Endothelial cell of umbilical vein (primary cell): Measurements from ENCODE around the gene LMNA. TPM values are rescaled to one million over a fixed set of nuclear protein-coding genes. Genes with fewer than 3 reads are reported as not detected.

Experiments
- BruUV-seq: library from RNA; stranded (reverse); fragments of 400-500 nt; replicated peaks from 2 replicates; lab custom pipeline; 2021; lab: Mats Ljungman, UMichigan
- CTCF ChIA-PET: fragments of 300-600, 350-600 bp; sonication (Branson Sonifier 250); formaldehyde crosslinking; loops from one replicate; lab custom pipeline; 2021; ENCODE audit warnings: antibody characterized with exemption, inconsistent platforms; lab: Charles Lee
- POLR2A ChIA-PET: fragments of 300-600, 350-600 bp; sonication (Branson Sonifier 250); formaldehyde crosslinking; loops from one replicate; lab custom pipeline; 2021; ENCODE audit warnings: antibody characterized with exemption, inconsistent platforms; lab: Charles Lee
- DNase-seq: peaks from one replicate; pipeline ENCODE4 v3.0.0-alpha.2; 2011; ENCODE audit warnings: low read depth, low spot score
- FAIRE-seq: peaks from 2 replicates; lab custom pipeline; 2011; peaks lifted over from hg19 to GRCh38; lab: Jason Lieb, UNC
- H2AFZ ChIP-seq: 2 replicates; pipeline ENCODE4 v1.6.0; 2012; ENCODE audit warnings: low read depth, low read length, control low read depth, inconsistent platforms
- H3K27ac ChIP-seq: 2 replicates; pipeline ENCODE4 v1.5.1; 2011; ENCODE audit warnings: low read depth, mild to moderate bottlenecking, control low read depth, low read length, moderate library complexity; ENCODE audit not compliant: insufficient read depth
- H3K27me3 ChIP-seq, 2 experiments: 2 replicates each; pipeline versions ENCODE4 v1.6.0 to v1.6.1; 2011; ENCODE audit warnings: low read length in 2 of 2, mixed read lengths in 1 of 2; ENCODE audit not compliant: control insufficient read depth in 2 of 2, insufficient read depth in 2 of 2
- H3K36me3 ChIP-seq, 2 experiments: 2 replicates in 1 of 2; 3 replicates in 1 of 2; pipeline ENCODE4 v1.5.1; 2011; ENCODE audit warnings: low read length in 2 of 2, mild to moderate bottlenecking in 1 of 2, moderate library complexity in 1 of 2; ENCODE audit not compliant: control insufficient read depth in 2 of 2, insufficient read depth in 2 of 2; ENCODE audit errors: extremely low read depth in 1 of 2
- H3K4me1 ChIP-seq: 3 replicates; pipeline ENCODE4 v1.5.1; 2011; ENCODE audit warnings: mild to moderate bottlenecking, low read length; ENCODE audit not compliant: control insufficient read depth, insufficient read depth; ENCODE audit errors: extremely low read depth
- H3K4me2 ChIP-seq: 2 replicates; pipeline ENCODE4 v1.6.1; 2011; ENCODE audit warnings: low read length, control low read depth, mixed read lengths; ENCODE audit not compliant: insufficient read depth
- H3K4me3 ChIP-seq, 3 experiments: fragments of 200-600 bp in 1 of 3; sonication (generic), shearing (Covaris generic) in 1 of 3; replicated peaks in 1 of 3; 2 replicates each; pipeline ENCODE4 v1.5.1; 2011 to 2016; ENCODE audit warnings: control low read depth in 3 of 3, low read length in 3 of 3, mild to moderate bottlenecking in 2 of 3, inconsistent platforms in 1 of 3, low read depth in 1 of 3, moderate library complexity in 1 of 3; ENCODE audit not compliant: insufficient read depth in 1 of 3
- H3K79me2 ChIP-seq: 2 replicates; pipeline ENCODE4 v1.6.0; 2012; ENCODE audit warnings: low read length, inconsistent platforms; ENCODE audit not compliant: control insufficient read depth, insufficient read depth
- H3K9ac ChIP-seq: replicated peaks from 2 replicates; pipeline ENCODE3; 2011; ENCODE audit warnings: low read length, control low read depth; ENCODE audit not compliant: insufficient read depth; ENCODE audit errors: extremely low read depth
- H3K9me1 ChIP-seq: replicated peaks from 3 replicates; pipeline ENCODE4 v1.6.0; 2011; ENCODE audit warnings: mild to moderate bottlenecking, low read length; ENCODE audit not compliant: control insufficient read depth, insufficient read depth; ENCODE audit errors: extremely low read depth
- H3K9me3 ChIP-seq: replicated peaks from 2 replicates; pipeline ENCODE4 v1.5.1; 2012; ENCODE audit warnings: low read length, inconsistent platforms; ENCODE audit not compliant: control insufficient read depth, insufficient read depth
- H4K20me1 ChIP-seq: replicated peaks from 2 replicates; pipeline ENCODE3; 2011; ENCODE audit warnings: mild to moderate bottlenecking, low read length; ENCODE audit not compliant: control insufficient read depth, insufficient read depth; ENCODE audit errors: extremely low read depth
- EZH2 ChIP-seq: IDR thresholded peaks from 2 replicates; pipeline ENCODE4 v1.6.1; 2012; ENCODE audit warnings: borderline replicate concordance, low read depth, mild to moderate bottlenecking, moderate library complexity, low read length, inconsistent platforms; ENCODE audit not compliant: severe bottlenecking
- FOS ChIP-seq: IDR thresholded peaks from 2 replicates; pipeline ENCODE4 v1.6.1; 2011; ENCODE audit warnings: mild to moderate bottlenecking, low read length, moderate library complexity, borderline replicate concordance; ENCODE audit not compliant: insufficient read depth
- GATA2 ChIP-seq: IDR thresholded peaks from 2 replicates; pipeline ENCODE4 v1.7.0; 2011; ENCODE audit warnings: low read depth, mild to moderate bottlenecking, moderate library complexity, mixed read lengths, low read length; ENCODE audit not compliant: insufficient read length, insufficient read depth
- JUN ChIP-seq: IDR thresholded peaks from 2 replicates; pipeline ENCODE4 v1.6.1; 2011; ENCODE audit warnings: borderline replicate concordance, low read depth; ENCODE audit not compliant: insufficient read length, insufficient read depth
- MYC ChIP-seq: IDR thresholded peaks from one replicate; pipeline ENCODE4 v1.6.1; 2011; ENCODE audit warnings: mild to moderate bottlenecking, low read depth, low read length
- POLR2A ChIP-seq: IDR thresholded peaks from 2 replicates; pipeline ENCODE4 v1.6.1; 2012; ENCODE audit warnings: low read depth, mild to moderate bottlenecking, control low read depth, low read length
- POLR2AphosphoS5 ChIP-seq: IDR thresholded peaks from 2 replicates; pipeline ENCODE4 v1.6.1; 2012; ENCODE audit warnings: low read depth, mild to moderate bottlenecking, control low read depth, low read length, moderate library complexity; ENCODE audit not compliant: insufficient read depth
- dilution Hi-C: fragments of 300-500 bp; cut with MboI; formaldehyde crosslinking; loops from one replicate; pipeline ENCODE4 v1.15.0; 2019; ENCODE audit warnings: low sequenced_read_pairs; ENCODE audit not compliant: extremely low pct_ligation_motif_present
- intact Hi-C: fragments of 100-400 bp; cut with micrococcal nuclease; formaldehyde crosslinking; loops from one replicate; pipeline ENCODE4 v1.10.0; 2022
- polyA plus RNA-seq, 4 experiments: library from polyadenylated mRNA; depleted of rRNA in 3 of 4; stranded (reverse) in 3 of 4; unstranded in 1 of 4; fragments of >200 nt; gene quantifications; 2 replicates each; pipeline versions ENCODE4 v1.2.1 to v1.2.3, GENCODE V29; 2011 to 2012; ENCODE audit warnings: missing spikeins in 1 of 4
- total RNA-seq: library from RNA; stranded (reverse); gene quantifications from 2 replicates; pipeline ENCODE4 v1.2.3, GENCODE V29; 2021
- TF ChIP-seq, protein P1 (sequence below), 2 donors: IDR thresholded peaks; 1 replicate in 1 of 2; 2 replicates in 1 of 2; pipeline ENCODE4 v1.5.1; 2011; ENCODE audit warnings: low read length in 2 of 2, mild to moderate bottlenecking in 2 of 2, moderate library complexity in 2 of 2, control low read depth in 1 of 2, inconsistent platforms in 1 of 2, low read depth in 1 of 2; ENCODE audit not compliant: insufficient read depth in 1 of 2; ENCODE audit errors: extremely low read depth in 1 of 2
- TF ChIP-seq, protein P2 (sequence below): IDR thresholded peaks from 2 replicates; pipeline ENCODE4 v1.6.1; 2011; ENCODE audit not compliant: insufficient read depth, insufficient read length

The LMNA gene
- total and polyA plus RNA-seq, 2 donors (not counting 3 experiments of a cell fraction or from before 2014, with no cell fraction given) = 371 to 742 TPM

DNA sequence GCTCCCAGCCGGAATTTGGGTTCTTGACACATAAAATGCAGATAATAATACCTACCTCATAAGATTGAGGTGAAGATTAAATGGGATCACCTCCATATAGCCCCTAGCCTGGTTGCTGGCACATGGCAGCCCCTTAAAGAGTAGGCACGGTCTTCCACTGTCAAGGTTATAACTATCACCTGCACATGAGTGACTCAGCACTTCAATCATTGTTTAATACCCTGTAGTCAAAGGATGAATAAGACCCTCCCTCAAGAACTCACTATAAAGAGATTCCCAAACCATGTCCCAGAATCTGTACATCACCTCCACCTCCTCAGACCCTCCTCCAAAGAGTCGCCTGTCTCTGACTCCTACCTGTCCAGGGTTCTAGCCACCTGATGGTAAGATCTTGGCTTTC is 6.5 kb upstream of the LMNA start:
- Histone ChIP-seq H3K27me3 (no peaks in the 10 kb centered on the region), H3K4me1 (peaks cover 30% of the 10 kb centered on the region), H3K9me3 (no peaks in the 10 kb centered on the region), H3K36me3 (no peaks in the 10 kb centered on the region), H3K9ac (no peak overlapping the region), H3K4me2 (no peak overlapping the region), H4K20me1 (no peaks in the 10 kb centered on the region), H2AFZ (no peak overlapping the region), H3K4me3 (no peak overlapping the region), H3K9me1 (no peaks in the 10 kb centered on the region), H3K27ac (no peak overlapping the region), H3K79me2 (no peaks in the 10 kb centered on the region)
- POLR2A ChIA-PET = no interaction called here
- DNase-seq (no peak), FAIRE-seq (no peak)
- dilution Hi-C loops (no loop called here), intact Hi-C loops (no loop called here)
- BruUV-seq = no TSS peak
- CTCF ChIA-PET = interaction anchor here (0.7 to 2.2 kb wide), 3 partner anchors 11 to 22 kb away, joined by 3 to 8 read pairs (median 7); no protein-coding TSS in a partner anchor
- TF ChIP-seq JUN (no peak), POLR2A (no peak), POLR2AphosphoS5 (no peak), GATA2 (no peak), EZH2 (no peak), FOS (no peak), MYC (no peak)
- TF ChIP-seq, protein P1, sequence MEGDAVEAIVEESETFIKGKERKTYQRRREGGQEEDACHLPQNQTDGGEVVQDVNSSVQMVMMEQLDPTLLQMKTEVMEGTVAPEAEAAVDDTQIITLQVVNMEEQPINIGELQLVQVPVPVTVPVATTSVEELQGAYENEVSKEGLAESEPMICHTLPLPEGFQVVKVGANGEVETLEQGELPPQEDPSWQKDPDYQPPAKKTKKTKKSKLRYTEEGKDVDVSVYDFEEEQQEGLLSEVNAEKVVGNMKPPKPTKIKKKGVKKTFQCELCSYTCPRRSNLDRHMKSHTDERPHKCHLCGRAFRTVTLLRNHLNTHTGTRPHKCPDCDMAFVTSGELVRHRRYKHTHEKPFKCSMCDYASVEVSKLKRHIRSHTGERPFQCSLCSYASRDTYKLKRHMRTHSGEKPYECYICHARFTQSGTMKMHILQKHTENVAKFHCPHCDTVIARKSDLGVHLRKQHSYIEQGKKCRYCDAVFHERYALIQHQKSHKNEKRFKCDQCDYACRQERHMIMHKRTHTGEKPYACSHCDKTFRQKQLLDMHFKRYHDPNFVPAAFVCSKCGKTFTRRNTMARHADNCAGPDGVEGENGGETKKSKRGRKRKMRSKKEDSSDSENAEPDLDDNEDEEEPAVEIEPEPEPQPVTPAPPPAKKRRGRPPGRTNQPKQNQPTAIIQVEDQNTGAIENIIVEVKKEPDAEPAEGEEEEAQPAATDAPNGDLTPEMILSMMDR (IDR thresholded peaks at IDR 0.05; ENCODE audit: extremely low read depth in 1 of 2, insufficient read depth in 1 of 2, low read depth in 1 of 2, low read length in 2 of 2) = no peak
- TF ChIP-seq, protein P2, sequence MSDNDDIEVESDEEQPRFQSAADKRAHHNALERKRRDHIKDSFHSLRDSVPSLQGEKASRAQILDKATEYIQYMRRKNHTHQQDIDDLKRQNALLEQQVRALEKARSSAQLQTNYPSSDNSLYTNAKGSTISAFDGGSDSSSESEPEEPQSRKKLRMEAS = no peak
